Endodermal cell (in vitro differentiated cells): Measurements from ENCODE around the gene BICD2. TPM values are rescaled to one million over a fixed set of nuclear protein-coding genes. Genes with fewer than 3 reads are reported as not detected.

Experiments
- DNase-seq: peaks from one replicate; pipeline ENCODE4 v3.0.0-alpha.2; 2017
- H3K27ac ChIP-seq: 2 replicates; pipeline ENCODE4 v1.5.1; 2013; ENCODE audit warnings: mild to moderate bottlenecking, low read depth, low read length, moderate library complexity
- H3K27me3 ChIP-seq: 2 replicates; pipeline ENCODE4 v1.6.1; 2013; ENCODE audit warnings: mild to moderate bottlenecking, low read length, moderate library complexity; ENCODE audit not compliant: insufficient read depth, control insufficient read depth, poor library complexity, severe bottlenecking
- H3K36me3 ChIP-seq: 2 replicates; pipeline ENCODE4 v1.7.0; 2013; ENCODE audit warnings: mild to moderate bottlenecking, low read length, moderate library complexity; ENCODE audit not compliant: control insufficient read depth, insufficient read depth
- H3K4me1 ChIP-seq: one replicate; pipeline ENCODE4 v1.7.0; 2013; ENCODE audit warnings: low read length; ENCODE audit not compliant: control insufficient read depth, insufficient read depth
- H3K4me3 ChIP-seq: 2 replicates; pipeline ENCODE4 v1.5.1; 2013; ENCODE audit warnings: mild to moderate bottlenecking, low read length, moderate library complexity
- H3K9ac ChIP-seq: 2 replicates; pipeline ENCODE4 v1.6.1; 2013; ENCODE audit warnings: mild to moderate bottlenecking, low read length, moderate library complexity; ENCODE audit not compliant: poor library complexity, severe bottlenecking; ENCODE audit errors: extremely low read depth
- H3K9me3 ChIP-seq: 2 replicates; pipeline ENCODE4 v1.6.1; 2013; ENCODE audit warnings: mild to moderate bottlenecking, low read length, moderate library complexity; ENCODE audit not compliant: control insufficient read depth
- H3K27ac Mint-ChIP-seq: 2 replicates; pipeline ENCODE4 v1.8.0; 2020; ENCODE audit warnings: mixed read lengths
- H3K27me3 Mint-ChIP-seq: 2 replicates; pipeline ENCODE4 v1.8.0; 2021; ENCODE audit warnings: mild to moderate bottlenecking, mixed read lengths; ENCODE audit not compliant: insufficient read depth
- H3K36me3 Mint-ChIP-seq: 2 replicates; pipeline ENCODE4 v1.8.0; 2020; ENCODE audit warnings: low read depth, mixed read lengths
- H3K4me1 Mint-ChIP-seq: 2 replicates; pipeline ENCODE4 v1.8.0; 2020; ENCODE audit warnings: mixed read lengths
- H3K4me3 Mint-ChIP-seq: 2 replicates; pipeline ENCODE4 v1.8.0; 2020; ENCODE audit warnings: mild to moderate bottlenecking, moderate library complexity, mixed read lengths
- H3K9me3 Mint-ChIP-seq: 2 replicates; pipeline ENCODE4 v1.8.0; 2020; ENCODE audit warnings: mild to moderate bottlenecking, mixed read lengths
- WGBS, 2 experiments: methylation state at CpG; one replicate each; pipeline versions ENCODE4 v1.1.5 to v1.1.7; 2013; ENCODE audit warnings: missing lambda C conversion rate in 2 of 2, mixed read lengths in 1 of 2; ENCODE audit not compliant: insufficient coverage in 1 of 2, insufficient read length in 1 of 2; 5-methylcytosine and 5-hydroxymethylcytosine counted together
- total RNA-seq, 2 donors: library from RNA; stranded (reverse); fragmentation: NEBNext Ultra II Directional in 1 of 2; extraction: Animal tissue kit (Norgen Biotek cat#: 25700) in 1 of 2; gene quantifications; 2 replicates in 1 of 2; 3 replicates in 1 of 2; pipeline ENCODE4 v1.2.1, GENCODE V29; 2021
- TF ChIP-seq, protein P1 (sequence below): fragments of 200-600 bp; sonication (generic); conservative IDR thresholded peaks from 2 replicates; pipeline ENCODE4 v1.5.0; 2021; ENCODE audit warnings: antibody characterized with exemption, mild to moderate bottlenecking

BICD2 gene
- total RNA-seq, 2 donors from 2014 or later: 20.7 to 20.9 TPM

DNA sequence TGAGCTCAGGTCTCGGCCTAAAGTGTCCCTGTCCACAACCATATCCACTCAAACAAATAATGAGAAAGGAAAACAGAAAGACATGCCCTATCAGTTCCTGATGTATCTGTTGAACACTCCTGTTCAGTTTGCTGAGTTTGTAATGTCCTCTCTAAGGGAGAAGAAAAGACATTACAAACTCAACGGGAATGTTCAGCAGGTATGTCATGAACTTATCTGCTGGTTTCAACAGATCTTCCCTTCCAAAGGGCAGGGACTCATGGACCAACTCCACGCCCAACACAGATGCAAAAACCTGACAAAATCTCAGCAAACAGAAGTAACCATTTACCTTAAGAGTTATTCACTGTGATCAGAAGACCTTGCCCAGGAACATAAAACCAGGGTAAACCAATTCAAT, 23.7 kb downstream of the BICD2 start:
- Mint-ChIP-seq H3K4me1 (peaks cover 28% of the 10 kb centered on the region), H3K27ac (peak overlapping the region; percentile 55), H3K36me3 (no peaks in the 10 kb centered on the region), H3K27me3 (no peaks in the 10 kb centered on the region), H3K9me3 (no peaks in the 10 kb centered on the region), H3K4me3 (no peak overlapping the region)
- H3K4me1 ChIP-seq: peaks cover 6% of the 10 kb centered on the region
- TF ChIP-seq, protein P1, sequence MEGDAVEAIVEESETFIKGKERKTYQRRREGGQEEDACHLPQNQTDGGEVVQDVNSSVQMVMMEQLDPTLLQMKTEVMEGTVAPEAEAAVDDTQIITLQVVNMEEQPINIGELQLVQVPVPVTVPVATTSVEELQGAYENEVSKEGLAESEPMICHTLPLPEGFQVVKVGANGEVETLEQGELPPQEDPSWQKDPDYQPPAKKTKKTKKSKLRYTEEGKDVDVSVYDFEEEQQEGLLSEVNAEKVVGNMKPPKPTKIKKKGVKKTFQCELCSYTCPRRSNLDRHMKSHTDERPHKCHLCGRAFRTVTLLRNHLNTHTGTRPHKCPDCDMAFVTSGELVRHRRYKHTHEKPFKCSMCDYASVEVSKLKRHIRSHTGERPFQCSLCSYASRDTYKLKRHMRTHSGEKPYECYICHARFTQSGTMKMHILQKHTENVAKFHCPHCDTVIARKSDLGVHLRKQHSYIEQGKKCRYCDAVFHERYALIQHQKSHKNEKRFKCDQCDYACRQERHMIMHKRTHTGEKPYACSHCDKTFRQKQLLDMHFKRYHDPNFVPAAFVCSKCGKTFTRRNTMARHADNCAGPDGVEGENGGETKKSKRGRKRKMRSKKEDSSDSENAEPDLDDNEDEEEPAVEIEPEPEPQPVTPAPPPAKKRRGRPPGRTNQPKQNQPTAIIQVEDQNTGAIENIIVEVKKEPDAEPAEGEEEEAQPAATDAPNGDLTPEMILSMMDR: no peak
- H3K27me3 ChIP-seq: no peaks in the 10 kb centered on the region
- H3K4me3 ChIP-seq: no peak overlapping the region
- no peak overlapping the region for H3K27ac ChIP-seq
- H3K36me3 ChIP-seq: no peaks in the 10 kb centered on the region
- 82 to 84% methylated on average over 2 to 3 of the region's 3 CpGs for WGBS, 2 experiments
- H3K9ac ChIP-seq: no peak overlapping the region
- DNase-seq: no peak
- H3K9me3 ChIP-seq: no peaks in the 10 kb centered on the region

GRCh38 chr9:92740446-92740961, 24.1 kb downstream of the BICD2 start:
- H3K27me3 ChIP-seq: no peaks in the 10 kb centered on the region
- H3K27me3 Mint-ChIP-seq: no peaks in the 10 kb centered on the region
- no peak overlapping the region for H3K9ac ChIP-seq
- no peaks in the 10 kb centered on the region for H3K36me3 Mint-ChIP-seq
- 67 to 96% methylated on average over 2 to 6 of the region's 7 CpGs for WGBS, 2 experiments
- peak; percentile 32 for DNase-seq
- no peak overlapping the region for H3K4me3 ChIP-seq
- no peaks in the 10 kb centered on the region for H3K9me3 ChIP-seq
- H3K4me3 Mint-ChIP-seq: no peak overlapping the region
- H3K36me3 ChIP-seq: no peaks in the 10 kb centered on the region
- H3K27ac Mint-ChIP-seq: peak overlapping the region; percentile 55
- peaks cover 2% of the 10 kb centered on the region for H3K4me1 ChIP-seq
- H3K4me1 Mint-ChIP-seq: peaks cover 24% of the 10 kb centered on the region
- no peak overlapping the region for H3K27ac ChIP-seq
- no peaks in the 10 kb centered on the region for H3K9me3 Mint-ChIP-seq
- TF ChIP-seq, protein P1: no peak

- DNase-seq: no peak
- no peak overlapping the region for H3K4me3 Mint-ChIP-seq
- no peaks in the 10 kb centered on the region for H3K4me1 ChIP-seq
- no peaks in the 10 kb centered on the region for H3K9me3 ChIP-seq
- no peak overlapping the region for H3K27ac Mint-ChIP-seq
- TF ChIP-seq, protein P1: no peak
- 88 to 100% methylated on average over 2 to 3 of the region's 3 CpGs for WGBS, 2 experiments
- no peaks in the 10 kb centered on the region for H3K27me3 Mint-ChIP-seq
- H3K9ac ChIP-seq: no peak overlapping the region
- no peak overlapping the region for H3K4me3 ChIP-seq
- H3K27me3 ChIP-seq: no peaks in the 10 kb centered on the region
- H3K27ac ChIP-seq: no peak overlapping the region
- H3K36me3 Mint-ChIP-seq: no peaks in the 10 kb centered on the region
- H3K9me3 Mint-ChIP-seq: no peaks in the 10 kb centered on the region
- peaks cover 24% of the 10 kb centered on the region for H3K4me1 Mint-ChIP-seq
- no peaks in the 10 kb centered on the region for H3K36me3 ChIP-seq
Measured at GRCh38 chr9:92740009-92740408, 24.6 kb downstream of the BICD2 start.
